ENCODE results near the gene OCRL. TPM values are rescaled to one million over a fixed set of nuclear protein-coding genes. Genes with fewer than 3 reads are reported as not detected.
A peak's percentile ranks its signal among the peaks of the same experiment; 100 is the strongest.

OCRL gene
- total RNA-seq, 6 donors from 2014 or later, result 11.8 to 22.0 (median 17.7) TPM

GRCh38 chrX:129637217-129638109 lies 97.4 kb downstream of the OCRL start:
- H3K9me3 ChIP-seq, result peaks cover 0 to 6% (median 0%) of the 10 kb centered on the region in 4 donors
- DNase-seq (peak in 1 of 2 donors; percentile 75), ATAC-seq (ENCODE audit: low FRiP score in 2 of 2) (peak; percentile 65 to 88)
- no peak for TF ChIP-seq POLR2AphosphoS5 (IDR thresholded peaks at IDR 0.05)
- peak; percentile 82 to 91 (median 84) for TF ChIP-seq CTCF (IDR thresholded peaks at IDR 0.05)
- no peaks in the 10 kb centered on the region for H3K36me3 ChIP-seq
- no peak overlapping the region for H3K27ac ChIP-seq
- WGBS, 2 donors, result 7 to 29% methylated on average over 4 to 13 of the region's 13 CpGs
- H3K4me3 ChIP-seq, result no peak overlapping the region
- peaks cover 0 to 4% (median 1%) of the 10 kb centered on the region in 4 donors for H3K4me1 ChIP-seq
- H3K27me3 ChIP-seq, result no peaks in the 10 kb centered on the region

- Histone ChIP-seq H3K4me3 (no peak overlapping the region), H3K27me3 (no peaks in the 10 kb centered on the region), H3K27ac (no peak overlapping the region), H3K36me3 (no peaks in the 10 kb centered on the region), H3K9me3 (peaks cover 0 to 6% (median 0%) of the 10 kb centered on the region in 4 donors), H3K4me1 (peaks cover 0 to 4% (median 1%) of the 10 kb centered on the region in 4 donors)
- 77 to 91% methylated on average over 8 of the region's 8 CpGs for WGBS, 2 donors
- DNase-seq, result no peak
- TF ChIP-seq EP300 (IDR thresholded peaks at IDR 0.05) (no peak), POLR2AphosphoS5 (IDR thresholded peaks at IDR 0.05) (no peak), CTCF (IDR thresholded peaks at IDR 0.05) (no peak), POLR2A (IDR thresholded peaks at IDR 0.05) (no peak)
- no peak for ATAC-seq (ENCODE audit: low FRiP score in 2 of 2)
Observed at GRCh38 chrX:129638917-129639316, 98.9 kb downstream of the OCRL start.

GRCh38 chrX:129640737-129641136 lies 100.7 kb downstream of the OCRL start:
- Histone ChIP-seq H3K27me3 (no peaks in the 10 kb centered on the region), H3K27ac (no peak overlapping the region), H3K4me3 (no peak overlapping the region), H3K36me3 (no peaks in the 10 kb centered on the region), H3K9me3 (peaks cover 0 to 6% (median 0%) of the 10 kb centered on the region in 4 donors), H3K4me1 (peaks cover 0 to 4% (median 1%) of the 10 kb centered on the region in 4 donors)
- no peak for ATAC-seq (ENCODE audit: low FRiP score in 2 of 2)
- no peak for DNase-seq
- 57 to 72% methylated on average over 1 of the region's 1 CpG for WGBS, 2 donors
- TF ChIP-seq POLR2A (IDR thresholded peaks at IDR 0.05) (no peak), POLR2AphosphoS5 (IDR thresholded peaks at IDR 0.05) (no peak), CTCF (IDR thresholded peaks at IDR 0.05) (no peak), EP300 (IDR thresholded peaks at IDR 0.05) (no peak)

- no peak for ATAC-seq (ENCODE audit: low FRiP score in 2 of 2)
- DNase-seq, result no peak
- Histone ChIP-seq H3K4me3 (no peak overlapping the region), H3K36me3 (no peaks in the 10 kb centered on the region), H3K4me1 (peaks cover 0 to 4% (median 1%) of the 10 kb centered on the region in 4 donors), H3K27ac (no peak overlapping the region), H3K9me3 (peaks cover 0 to 6% (median 0%) of the 10 kb centered on the region in 4 donors), H3K27me3 (no peaks in the 10 kb centered on the region)
- 50 to 52% methylated on average over 2 to 3 of the region's 3 CpGs for WGBS, 2 donors
- TF ChIP-seq CTCF (IDR thresholded peaks at IDR 0.05) (no peak), EP300 (IDR thresholded peaks at IDR 0.05) (no peak), POLR2A (IDR thresholded peaks at IDR 0.05) (no peak), POLR2AphosphoS5 (IDR thresholded peaks at IDR 0.05) (no peak)
Observed at GRCh38 chrX:129641469-129641868, 101.4 kb downstream of the OCRL start.

Measured in upper lobe of left lung (tissue), 6 donors.